ENCODE data around the gene CHTOP.
"Not testable (repeated sequence)": the region's sequence is repeated elsewhere in the genome, so short reads cannot be mapped to it uniquely, and the experiment has no call there.

CHTOP gene

DNA sequence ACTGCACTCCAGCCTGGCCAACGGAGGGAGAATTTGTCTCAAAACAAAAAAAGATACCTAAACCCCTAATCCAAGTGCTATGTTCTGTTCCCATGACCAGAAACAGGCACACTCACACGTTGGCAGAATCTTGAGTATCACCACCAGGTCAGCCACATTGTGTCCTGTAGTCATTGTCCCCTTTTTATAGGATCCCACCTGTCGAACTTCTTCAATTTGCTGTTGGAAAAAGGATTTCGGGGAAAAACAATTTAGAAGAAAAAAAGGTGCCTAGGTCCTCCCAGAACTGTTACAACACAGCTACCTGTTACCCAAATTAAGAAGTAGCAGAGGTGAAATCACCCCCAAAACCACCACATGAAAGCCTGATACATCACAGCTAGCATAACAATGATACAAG is 33.6 kb downstream of the CHTOP start:
- no peak for DNase-seq

GRCh38 chr1:153668672-153669071 is 34.8 kb downstream of the CHTOP start:
- DNase-seq, result not testable (repeated sequence)

DNA sequence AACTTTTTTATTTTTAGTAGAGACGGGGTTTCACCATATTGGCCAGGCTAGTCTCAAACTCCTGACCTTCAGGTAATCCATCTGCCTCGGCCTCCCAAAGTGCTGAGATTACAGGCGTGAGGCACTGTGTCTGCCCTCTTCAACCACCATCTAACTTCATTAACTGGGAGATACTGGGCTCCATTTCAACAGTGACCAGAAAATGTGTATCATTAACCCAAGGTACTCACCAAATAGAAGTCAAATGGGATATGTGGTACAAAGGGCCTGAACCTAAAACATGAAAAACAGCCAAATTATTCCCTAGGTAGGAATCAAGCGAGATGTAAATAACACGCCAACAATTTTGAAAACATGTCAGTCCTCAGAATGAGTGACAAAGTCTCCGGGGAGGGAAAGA is 35.7 kb downstream of the CHTOP start:
- DNase-seq, result no peak

- DNase-seq, result no peak
These were observed 36.5 kb downstream of the CHTOP start for GRCh38 chr1:153670257-153670858.

DNA sequence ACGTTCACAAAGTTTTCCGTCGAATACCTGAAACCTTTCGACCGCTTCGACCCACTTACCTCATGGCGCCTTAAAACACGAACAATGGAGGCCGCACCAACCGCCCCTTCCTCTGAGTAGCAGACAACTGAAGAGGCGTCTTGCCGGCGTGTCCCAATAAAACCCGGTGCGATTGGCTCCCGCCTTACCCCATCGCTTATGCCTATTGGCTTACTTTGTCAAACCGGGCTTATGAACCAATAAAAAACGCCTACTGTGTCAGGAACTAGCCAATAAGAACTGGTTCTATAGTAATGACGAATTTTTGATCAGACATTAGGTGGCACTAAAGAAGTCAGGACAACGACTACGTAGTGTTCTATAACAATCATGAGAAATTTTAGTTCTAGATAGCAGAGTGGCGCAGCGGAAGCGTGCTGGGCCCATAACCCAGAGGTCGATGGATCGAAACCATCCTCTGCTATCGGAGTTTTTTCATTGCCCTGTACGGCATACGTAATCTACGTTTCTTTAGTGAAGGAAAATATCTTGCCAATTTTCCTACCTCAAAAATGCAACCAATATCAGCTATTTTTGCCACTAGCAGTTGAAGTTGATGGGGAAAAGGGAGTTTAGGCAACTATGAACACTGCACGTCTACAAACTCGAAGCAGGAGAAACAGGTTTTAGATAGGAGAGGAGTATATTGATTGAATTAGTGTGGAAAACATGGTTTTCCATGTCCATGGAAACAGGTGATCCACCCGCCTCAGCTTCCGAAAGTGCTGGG is 37.2 kb downstream of the CHTOP start, which contains the start of gene ILF2:
Gene ILF2, minus strand, starts transcription at position 135 of the 769 bp plus-strand sequence. Its CDS starts 71 bp downstream, at position 64.
- DNase-seq, result peak; percentile 99

DNA sequence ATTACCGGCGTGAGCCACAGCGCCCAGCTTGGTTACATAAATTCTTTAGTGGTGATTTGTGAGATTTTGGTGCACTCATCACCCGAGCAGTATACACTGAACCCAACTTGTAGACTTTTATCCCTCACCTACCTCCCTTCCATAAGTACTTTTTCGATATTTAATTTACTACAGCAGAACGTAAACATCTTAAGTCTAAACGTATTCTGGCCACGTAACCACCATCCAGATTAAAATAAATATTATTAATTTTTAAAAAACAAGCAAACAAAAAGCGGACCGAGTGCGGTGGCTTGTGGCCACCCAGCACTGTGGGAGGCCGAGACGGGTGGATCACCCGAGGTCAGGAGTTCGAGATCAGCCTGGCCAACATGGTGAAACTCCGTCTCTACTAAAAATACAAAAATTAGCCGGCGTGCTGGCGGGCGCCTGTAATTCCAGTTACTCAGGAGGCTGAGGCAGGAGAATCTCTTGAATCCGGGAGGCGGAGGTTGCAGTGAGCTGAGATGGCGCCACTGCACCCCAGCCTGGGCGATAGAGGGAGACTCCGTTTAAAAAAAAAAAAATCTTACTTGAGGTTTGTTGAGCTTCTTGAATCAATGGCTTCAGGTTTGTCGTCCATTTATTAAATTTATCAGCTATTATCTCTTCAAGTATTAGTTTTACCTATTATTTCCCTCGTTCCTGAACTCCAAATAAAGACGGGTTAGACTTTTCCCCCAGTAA is 37.9 kb downstream of the CHTOP start:
- peak; percentile 60 for DNase-seq

- no peak for DNase-seq
These were observed 39.6 kb downstream of the CHTOP start for GRCh38 chr1:153673511-153673910.

GRCh38 chr1:153677718-153678518 is 44.1 kb downstream of the CHTOP start:
- DNase-seq, result peak; percentile 41

DNA sequence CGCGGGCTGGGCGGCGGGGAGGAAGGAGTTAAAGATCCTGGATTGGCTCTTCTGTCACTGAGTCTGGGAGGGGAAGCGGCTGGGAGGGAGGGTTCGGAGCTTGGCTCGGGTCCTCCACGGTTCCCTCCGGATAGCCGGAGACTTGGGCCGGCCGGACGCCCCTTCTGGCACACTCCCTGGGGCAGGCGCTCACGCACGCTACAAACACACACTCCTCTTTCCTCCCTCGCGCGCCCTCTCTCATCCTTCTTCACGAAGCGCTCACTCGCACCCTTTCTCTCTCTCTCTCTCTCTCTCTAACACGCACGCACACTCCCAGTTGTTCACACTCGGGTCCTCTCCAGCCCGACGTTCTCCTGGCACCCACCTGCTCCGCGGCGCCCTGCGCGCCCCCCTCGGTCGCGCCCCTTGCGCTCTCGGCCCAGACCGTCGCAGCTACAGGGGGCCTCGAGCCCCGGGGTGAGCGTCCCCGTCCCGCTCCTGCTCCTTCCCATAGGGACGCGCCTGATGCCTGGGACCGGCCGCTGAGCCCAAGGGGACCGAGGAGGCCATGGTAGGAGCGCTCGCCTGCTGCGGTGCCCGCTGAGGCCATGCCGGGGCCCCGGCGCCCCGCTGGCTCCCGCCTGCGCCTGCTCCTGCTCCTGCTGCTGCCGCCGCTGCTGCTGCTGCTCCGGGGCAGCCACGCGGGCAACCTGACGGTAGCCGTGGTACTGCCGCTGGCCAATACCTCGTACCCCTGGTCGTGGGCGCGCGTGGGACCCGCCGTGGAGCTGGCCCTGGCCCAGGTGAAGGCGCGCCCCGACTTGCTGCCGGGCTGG is 44.9 kb downstream of the CHTOP start, which contains the start of gene NPR1:
Gene NPR1, plus strand, starts transcription at position 170 of the 818 bp plus-strand sequence. Its CDS starts 421 bp downstream, at position 591.
- no peak for DNase-seq

DNA sequence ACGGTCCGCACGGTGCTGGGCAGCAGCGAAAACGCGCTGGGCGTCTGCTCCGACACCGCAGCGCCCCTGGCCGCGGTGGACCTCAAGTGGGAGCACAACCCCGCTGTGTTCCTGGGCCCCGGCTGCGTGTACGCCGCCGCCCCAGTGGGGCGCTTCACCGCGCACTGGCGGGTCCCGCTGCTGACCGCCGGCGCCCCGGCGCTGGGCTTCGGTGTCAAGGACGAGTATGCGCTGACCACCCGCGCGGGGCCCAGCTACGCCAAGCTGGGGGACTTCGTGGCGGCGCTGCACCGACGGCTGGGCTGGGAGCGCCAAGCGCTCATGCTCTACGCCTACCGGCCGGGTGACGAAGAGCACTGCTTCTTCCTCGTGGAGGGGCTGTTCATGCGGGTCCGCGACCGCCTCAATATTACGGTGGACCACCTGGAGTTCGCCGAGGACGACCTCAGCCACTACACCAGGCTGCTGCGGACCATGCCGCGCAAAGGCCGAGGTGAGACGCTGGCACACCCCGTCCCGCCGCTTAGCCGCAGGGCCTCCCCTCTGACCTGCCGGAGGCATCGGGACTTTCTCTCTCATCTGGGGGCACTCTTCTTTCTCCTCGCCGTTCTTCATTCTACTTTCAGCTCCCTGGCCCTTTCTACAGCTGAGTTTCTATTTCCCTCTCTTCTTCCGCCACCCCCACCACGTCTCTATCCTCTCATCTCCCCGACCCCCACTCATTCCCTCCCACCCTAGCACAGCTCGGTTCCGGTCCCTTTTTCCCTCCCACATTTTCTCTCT is 45.7 kb downstream of the CHTOP start:
- DNase-seq, result no peak

GRCh38 chr1:153680120-153680403 is 46.2 kb downstream of the CHTOP start:
- DNase-seq, result no peak

- no peak for DNase-seq
These were observed 48.9 kb downstream of the CHTOP start for GRCh38 chr1:153682730-153683129.

DNA sequence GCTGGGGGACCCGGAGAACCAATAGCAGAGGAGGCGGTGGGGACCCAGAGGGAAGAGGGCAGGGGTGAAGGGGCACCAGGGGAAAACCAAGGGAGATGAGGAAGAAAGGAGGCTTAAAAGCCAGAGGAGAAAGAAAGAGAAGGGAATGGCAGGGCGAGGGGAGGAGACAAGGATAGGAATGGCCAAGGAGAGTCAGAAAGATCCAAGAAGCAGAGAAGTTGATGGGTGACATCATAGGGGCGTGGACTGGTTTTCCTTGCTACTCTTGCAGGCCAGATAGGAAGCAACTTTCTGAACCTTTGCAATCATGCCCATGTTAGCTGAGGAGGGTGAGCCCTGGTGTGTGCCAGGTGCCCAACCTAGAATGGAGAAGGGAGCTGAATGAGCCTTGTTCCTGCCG is 50.0 kb downstream of the CHTOP start:
- no peak for DNase-seq

- DNase-seq, result no peak
These were observed 51.0 kb downstream of the CHTOP start for GRCh38 chr1:153684892-153685291.

- no peak for DNase-seq
These were observed 51.9 kb downstream of the CHTOP start for GRCh38 chr1:153685544-153686340.

DNA sequence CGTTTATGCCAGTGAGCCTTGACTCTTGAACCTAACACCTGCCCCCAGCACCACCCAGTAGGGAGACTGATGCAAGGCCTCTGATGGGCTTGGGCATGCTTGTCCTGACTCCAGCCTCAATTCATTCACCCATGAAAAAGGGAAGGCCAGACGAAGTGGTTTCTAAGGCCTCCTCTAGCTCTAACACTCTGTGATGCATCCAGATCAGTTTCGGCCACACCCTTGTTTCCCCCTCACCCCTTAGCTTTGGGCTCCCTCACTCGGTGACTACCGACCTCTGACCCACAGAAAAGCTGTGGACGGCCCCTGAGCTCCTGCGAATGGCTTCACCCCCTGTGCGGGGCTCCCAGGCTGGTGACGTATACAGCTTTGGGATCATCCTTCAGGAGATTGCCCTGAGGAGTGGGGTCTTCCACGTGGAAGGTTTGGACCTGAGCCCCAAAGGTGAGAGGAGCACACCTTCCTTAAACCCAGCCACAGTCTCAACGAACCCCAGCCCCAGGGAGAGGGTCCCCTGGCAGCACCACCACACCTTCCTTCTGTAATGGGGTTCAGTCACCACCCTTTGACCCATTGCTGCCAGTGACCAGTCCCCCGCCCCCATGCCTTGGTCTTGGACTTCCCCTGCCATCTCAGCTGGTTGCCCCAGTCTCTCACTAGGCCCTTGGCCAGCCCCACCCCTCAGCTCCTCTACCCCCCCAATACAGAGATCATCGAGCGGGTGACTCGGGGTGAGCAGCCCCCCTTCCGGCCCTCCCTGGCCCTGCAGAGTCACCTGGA is 53.7 kb downstream of the CHTOP start:
- no peak for DNase-seq

GRCh38 chr1:153688276-153688675 is 54.4 kb downstream of the CHTOP start:
- no peak for DNase-seq

- no peak for DNase-seq
These were observed 55.0 kb downstream of the CHTOP start for GRCh38 chr1:153688736-153689328.

GRCh38 chr1:153693466-153693865 is 59.6 kb downstream of the CHTOP start:
- no peak for DNase-seq
